Lung (tissue), 12 donors: ENCODE data around the gene COX18. TPM values are rescaled to one million over a fixed set of nuclear protein-coding genes. Genes with fewer than 3 reads are reported as not detected.

ENCODE experiments used
- ATAC-seq: fragments of 200-7000 bp; cut with Tn5 transposase; one replicate; pipeline ENCODE4 v1.9.1; 2020; ENCODE audit warnings: moderate number of reproducible peaks; ENCODE audit not compliant: insufficient read depth, low FRiP score
- DNase-seq, 3 donors: peaks; one replicate each; pipeline ENCODE4 v3.0.0-alpha.2; 2013 to 2017
- H3K27ac ChIP-seq, 2 donors: one replicate each; pipeline ENCODE4 v1.5.1; 2013; ENCODE audit warnings: mild to moderate bottlenecking in 2 of 2, moderate library complexity in 2 of 2, control low read depth in 1 of 2, inconsistent platforms in 1 of 2, low read depth in 1 of 2, low read length in 1 of 2
- H3K27me3 ChIP-seq, 3 donors: one replicate each; pipeline ENCODE4 v1.5.1; 2013; ENCODE audit warnings: low read length in 2 of 3; ENCODE audit not compliant: control insufficient read depth in 3 of 3, insufficient read depth in 3 of 3
- H3K36me3 ChIP-seq, 4 donors: one replicate each; pipeline ENCODE4 v1.5.1; 2013; ENCODE audit warnings: low read length in 4 of 4, mild to moderate bottlenecking in 1 of 4, moderate library complexity in 1 of 4; ENCODE audit not compliant: control insufficient read depth in 4 of 4, insufficient read depth in 4 of 4
- H3K4me1 ChIP-seq, 5 donors: one replicate each; pipeline ENCODE4 v1.5.1; 2013; ENCODE audit warnings: low read length in 5 of 5, mild to moderate bottlenecking in 2 of 5, moderate library complexity in 1 of 5; ENCODE audit not compliant: control insufficient read depth in 5 of 5, insufficient read depth in 5 of 5
- H3K4me3 ChIP-seq: one replicate; pipeline ENCODE4 v1.5.1; 2013; ENCODE audit warnings: mild to moderate bottlenecking, control low read depth, moderate library complexity
- H3K9ac ChIP-seq, 2 donors: one replicate each; pipeline ENCODE4 v1.5.1; 2013; ENCODE audit warnings: low read length in 2 of 2, control low read depth in 1 of 2; ENCODE audit not compliant: insufficient read depth in 1 of 2
- H3K9me3 ChIP-seq, 4 donors: one replicate each; pipeline ENCODE4 v1.5.1; 2013; ENCODE audit warnings: low read length in 3 of 4, mild to moderate bottlenecking in 1 of 4, moderate library complexity in 1 of 4; ENCODE audit not compliant: control insufficient read depth in 4 of 4, insufficient read depth in 3 of 4
- WGBS, 2 donors: extraction: QIAGEN DNeasy Blood & Tissue Kit; methylation state at CpG; one replicate each; pipeline ENCODE4 v1.1.7; 2013; 5-methylcytosine and 5-hydroxymethylcytosine counted together
- polyA plus RNA-seq, 2 donors: library from polyadenylated mRNA; stranded (reverse); fragments of 200-250 nt; gene quantifications; one replicate each; pipeline ENCODE4 v1.2.1, GENCODE V29; 2013
- total RNA-seq, 2 donors: library from RNA; depleted of rRNA in 1 of 2; stranded (reverse); fragments of >200 nt in 1 of 2; gene quantifications; one replicate each; pipeline ENCODE4 v1.2.1, GENCODE V29; 2014 to 2021
- TF ChIP-seq, protein P1 (sequence below): IDR thresholded peaks from 2 replicates; pipeline ENCODE4 v1.5.1; 2012; ENCODE audit warnings: mild to moderate bottlenecking; ENCODE audit errors: control extremely low read depth, extremely low read depth
- donor health status: control.
- donor health status: control.
- donor health status: Bipolar disorder and iron deficiency.
- donor health status: healthy.
- donor health status: DM: yes; HTN: yes; CAD: no.

The COX18 gene
- total and polyA plus RNA-seq, 4 donors, result 10.3 to 18.6 (median 13.6) TPM

- no peak overlapping the region for H3K4me3 ChIP-seq
- peaks cover 3 to 9% (median 7%) of the 10 kb centered on the region in 4 donors for H3K36me3 ChIP-seq
- TF ChIP-seq, protein P1, sequence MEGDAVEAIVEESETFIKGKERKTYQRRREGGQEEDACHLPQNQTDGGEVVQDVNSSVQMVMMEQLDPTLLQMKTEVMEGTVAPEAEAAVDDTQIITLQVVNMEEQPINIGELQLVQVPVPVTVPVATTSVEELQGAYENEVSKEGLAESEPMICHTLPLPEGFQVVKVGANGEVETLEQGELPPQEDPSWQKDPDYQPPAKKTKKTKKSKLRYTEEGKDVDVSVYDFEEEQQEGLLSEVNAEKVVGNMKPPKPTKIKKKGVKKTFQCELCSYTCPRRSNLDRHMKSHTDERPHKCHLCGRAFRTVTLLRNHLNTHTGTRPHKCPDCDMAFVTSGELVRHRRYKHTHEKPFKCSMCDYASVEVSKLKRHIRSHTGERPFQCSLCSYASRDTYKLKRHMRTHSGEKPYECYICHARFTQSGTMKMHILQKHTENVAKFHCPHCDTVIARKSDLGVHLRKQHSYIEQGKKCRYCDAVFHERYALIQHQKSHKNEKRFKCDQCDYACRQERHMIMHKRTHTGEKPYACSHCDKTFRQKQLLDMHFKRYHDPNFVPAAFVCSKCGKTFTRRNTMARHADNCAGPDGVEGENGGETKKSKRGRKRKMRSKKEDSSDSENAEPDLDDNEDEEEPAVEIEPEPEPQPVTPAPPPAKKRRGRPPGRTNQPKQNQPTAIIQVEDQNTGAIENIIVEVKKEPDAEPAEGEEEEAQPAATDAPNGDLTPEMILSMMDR, result no peak
- H3K9ac ChIP-seq, result no peak overlapping the region
- no peaks in the 10 kb centered on the region for H3K9me3 ChIP-seq
- no peaks in the 10 kb centered on the region for H3K27me3 ChIP-seq
- no peak for ATAC-seq
- no peak overlapping the region for H3K27ac ChIP-seq
- H3K4me1 ChIP-seq, result peaks cover 0 to 13% (median 0%) of the 10 kb centered on the region in 5 donors
- WGBS, 2 donors, result 93 to 97% methylated on average over 2 of the region's 2 CpGs
- no peak for DNase-seq
Observed at GRCh38 chr4:73066928-73067327, 2.6 kb downstream of the COX18 start.

DNA sequence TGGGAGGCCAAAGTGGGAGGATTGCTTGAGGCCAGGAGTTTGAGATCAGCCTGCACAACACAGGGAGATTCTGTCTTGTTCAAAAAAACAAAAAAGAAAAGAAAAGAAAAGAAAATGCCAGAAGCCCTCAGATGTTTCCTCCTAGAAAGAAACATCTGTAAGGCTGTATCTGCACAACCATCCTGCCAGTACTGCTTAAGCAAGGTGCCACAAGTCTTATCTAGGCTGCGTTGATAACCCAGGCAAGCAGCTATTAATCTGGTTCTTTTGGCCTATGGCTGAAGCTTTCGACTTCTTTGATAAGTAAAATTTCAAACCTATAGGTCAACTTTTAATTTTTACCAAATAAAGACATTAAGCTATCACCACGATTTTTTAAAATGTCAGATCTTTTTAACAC is 3.1 kb downstream of the COX18 start:
- Histone ChIP-seq H3K9me3 (no peaks in the 10 kb centered on the region), H3K27me3 (no peaks in the 10 kb centered on the region), H3K4me1 (peaks cover 0 to 13% (median 0%) of the 10 kb centered on the region in 5 donors), H3K4me3 (no peak overlapping the region), H3K36me3 (peaks cover 3 to 12% (median 9%) of the 10 kb centered on the region in 4 donors), H3K9ac (no peak overlapping the region), H3K27ac (no peak overlapping the region)
- no peak for DNase-seq
- 91 to 95% methylated on average over 3 of the region's 3 CpGs for WGBS, 2 donors
- no peak for ATAC-seq
- TF ChIP-seq, protein P1, result no peak

DNA sequence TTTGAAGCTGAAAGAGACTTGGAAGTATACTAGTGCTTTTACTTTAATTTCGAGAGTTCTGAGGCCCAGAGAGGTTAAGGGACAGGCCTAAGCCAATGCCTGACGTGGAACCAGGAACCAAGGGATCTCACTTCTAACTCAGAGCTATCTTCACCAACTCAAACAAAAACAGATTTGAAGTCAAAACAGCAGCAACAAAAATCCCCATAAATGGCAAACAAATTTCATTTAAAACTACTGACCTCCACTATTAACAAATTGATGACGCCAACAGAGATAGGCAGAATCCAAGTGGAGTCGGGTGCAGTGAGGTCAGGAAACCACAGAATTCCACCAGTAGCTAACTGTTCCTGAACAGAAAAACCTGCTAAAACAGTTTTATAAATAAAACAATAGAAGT is 5.0 kb downstream of the COX18 start:
- TF ChIP-seq, protein P1, result no peak
- ATAC-seq, result no peak
- Histone ChIP-seq H3K27ac (no peak overlapping the region), H3K27me3 (no peaks in the 10 kb centered on the region), H3K9me3 (no peaks in the 10 kb centered on the region), H3K36me3 (peaks cover 6 to 28% (median 13%) of the 10 kb centered on the region in 4 donors), H3K9ac (no peak overlapping the region), H3K4me1 (peaks cover 0 to 7% (median 0%) of the 10 kb centered on the region in 5 donors), H3K4me3 (no peak overlapping the region)
- no peak for DNase-seq
- WGBS, 2 donors, result 79 to 85% methylated on average over 4 of the region's 4 CpGs
